Anterior cingulate cortex (tissue), 58 donors: ENCODE measurements around the gene MBD3L5.
"Not testable (repeated sequence)": the region's sequence is repeated elsewhere in the genome, so short reads cannot be mapped to it uniquely, and the experiment has no call there.

ENCODE experiments used
- DNase-seq, 58 donors: peaks; one replicate each; lab custom pipeline; 2025; lab: John Stamatoyannopoulos, UW

MBD3L5 gene

GRCh38 chr19:7051421-7051820 lies 21.0 kb downstream of the MBD3L5 start:
- DNase-seq, result not testable (repeated sequence)

- not testable (repeated sequence) for DNase-seq
Measured at GRCh38 chr19:7052896-7053295, 22.5 kb downstream of the MBD3L5 start.

- DNase-seq, result not testable (repeated sequence)
Measured at GRCh38 chr19:7054635-7055368, 24.4 kb downstream of the MBD3L5 start.

- not testable (repeated sequence) for DNase-seq
Measured at GRCh38 chr19:7055679-7056078, 25.3 kb downstream of the MBD3L5 start.

GRCh38 chr19:7056371-7056770 lies 26.0 kb downstream of the MBD3L5 start:
- DNase-seq, result not testable (repeated sequence)

- not testable (repeated sequence) for DNase-seq
Measured at GRCh38 chr19:7058576-7058975, 28.2 kb downstream of the MBD3L5 start, which contains the start of gene MBD3L3. TSS of gene MBD3L3 (minus strand) at chr19:7058676. CDS start at chr19:7058605, 71 bp downstream.

GRCh38 chr19:7059977-7060376 lies 29.6 kb downstream of the MBD3L5 start:
- not testable (repeated sequence) for DNase-seq

GRCh38 chr19:7063339-7063738 lies 33.0 kb downstream of the MBD3L5 start:
- no peak for DNase-seq

GRCh38 chr19:7063764-7064418 lies 33.5 kb downstream of the MBD3L5 start:
- no peak for DNase-seq

- DNase-seq, result peak in 1 of 58 donors; percentile 2
Measured at GRCh38 chr19:7067122-7067521, 36.7 kb downstream of the MBD3L5 start.

GRCh38 chr19:7067716-7068115 lies 37.3 kb downstream of the MBD3L5 start:
- DNase-seq, result no peak

- DNase-seq, result no peak
Measured at GRCh38 chr19:7068599-7068998, 38.2 kb downstream of the MBD3L5 start.

- DNase-seq, result peak; percentile 74 to 99 (median 96)
Measured at GRCh38 chr19:7069042-7069903, 38.9 kb downstream of the MBD3L5 start, which contains the start of gene ZNF557. TSS of gene ZNF557 (plus strand) at chr19:7069703. CDS start at chr19:7075075, 5,372 bp downstream.

GRCh38 chr19:7069904-7070226 lies 39.5 kb downstream of the MBD3L5 start:
- DNase-seq, result peak in 1 of 58 donors; percentile 32

GRCh38 chr19:7072541-7072940 lies 42.2 kb downstream of the MBD3L5 start:
- no peak for DNase-seq

GRCh38 chr19:7074705-7075282 lies 44.4 kb downstream of the MBD3L5 start:
- DNase-seq, result no peak

- no peak for DNase-seq
Measured at GRCh38 chr19:7076151-7076550, 45.8 kb downstream of the MBD3L5 start.

- no peak for DNase-seq
Measured at GRCh38 chr19:7078008-7078407, 47.6 kb downstream of the MBD3L5 start.
